Uterus (tissue), 2 donors: ENCODE data around the gene STAB1.

Experiments
- CTCF ChIP-seq, 4 experiments: fragments of 200-600 bp in 2 of 4; fragments of 450-650 bp in 2 of 4; sonication (generic) in 2 of 4; IDR thresholded peaks; one replicate each; pipeline ENCODE4 v1.5.1; 2016 to 2019; ENCODE audit warnings: antibody characterized with exemption in 4 of 4, mild to moderate bottlenecking in 2 of 4, moderate library complexity in 1 of 4
- POLR2A ChIP-seq, 2 donors: fragments of 450-650 bp; IDR thresholded peaks; one replicate each; pipeline ENCODE4 v1.6.1; 2016; ENCODE audit warnings: antibody characterized with exemption in 2 of 2, mild to moderate bottlenecking in 1 of 2, moderate library complexity in 1 of 2

GRCh38 chr3:52484680-52485461, 10.3 kb upstream of the STAB1 start:
- TF ChIP-seq CTCF (IDR thresholded peaks at IDR 0.05): no peak
- TF ChIP-seq POLR2A (IDR thresholded peaks at IDR 0.05): no peak
